GM19193 (cell line): ENCODE data around the gene TYRP1.

Experiments used
- POLR2A ChIP-seq: IDR thresholded peaks from 4 replicates; pipeline ENCODE4 v1.6.1; 2011; ENCODE audit not compliant: insufficient read depth, insufficient read length; ENCODE audit errors: extremely low read depth

Gene TYRP1

DNA sequence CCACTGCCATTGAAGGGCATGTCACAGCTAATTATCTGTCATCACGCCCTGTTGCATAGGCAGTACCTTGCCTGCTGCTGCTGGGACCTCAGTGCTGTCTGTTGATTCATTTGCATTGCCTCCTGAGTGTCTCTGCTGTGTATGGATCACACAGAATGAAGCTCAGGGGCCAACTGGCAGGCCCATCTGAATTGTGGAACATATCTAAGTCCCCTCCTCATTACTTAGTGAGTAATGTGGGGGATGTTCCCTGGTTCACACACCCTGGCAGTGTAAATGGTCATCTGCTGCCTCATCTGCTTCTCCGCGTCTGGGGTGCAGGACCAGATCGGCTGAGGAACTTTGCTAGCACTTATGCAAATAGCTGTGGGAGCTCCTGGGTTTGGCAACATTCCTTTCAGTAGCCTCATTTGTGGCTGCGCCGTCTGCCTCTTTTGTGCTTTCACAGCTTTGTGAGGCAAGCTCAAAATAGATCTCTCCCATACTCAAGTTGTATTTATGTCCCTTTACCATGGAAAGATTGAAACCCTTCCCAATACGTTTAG lies 25.4 kb downstream of the TYRP1 start:
- TF ChIP-seq POLR2A = no peak

DNA sequence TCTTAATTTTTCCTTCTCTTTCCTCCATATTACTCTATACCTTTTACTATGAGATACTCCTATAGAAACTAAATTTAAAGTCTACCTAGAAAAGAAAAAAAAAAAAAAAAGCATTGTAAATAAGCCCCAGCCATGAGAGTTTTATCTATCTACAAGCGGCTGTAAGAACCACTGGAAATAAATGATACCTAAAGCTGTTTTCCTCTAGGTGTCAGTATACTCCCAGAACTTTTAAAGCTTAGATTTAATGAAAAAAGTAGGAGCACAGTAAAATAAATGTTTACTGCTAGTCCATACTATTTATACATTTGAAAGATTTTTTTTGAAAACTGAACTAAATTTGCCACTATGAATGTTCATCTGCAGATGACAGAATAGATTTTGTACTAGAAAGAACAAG lies 26.2 kb downstream of the TYRP1 start:
- TF ChIP-seq POLR2A = no peak

DNA sequence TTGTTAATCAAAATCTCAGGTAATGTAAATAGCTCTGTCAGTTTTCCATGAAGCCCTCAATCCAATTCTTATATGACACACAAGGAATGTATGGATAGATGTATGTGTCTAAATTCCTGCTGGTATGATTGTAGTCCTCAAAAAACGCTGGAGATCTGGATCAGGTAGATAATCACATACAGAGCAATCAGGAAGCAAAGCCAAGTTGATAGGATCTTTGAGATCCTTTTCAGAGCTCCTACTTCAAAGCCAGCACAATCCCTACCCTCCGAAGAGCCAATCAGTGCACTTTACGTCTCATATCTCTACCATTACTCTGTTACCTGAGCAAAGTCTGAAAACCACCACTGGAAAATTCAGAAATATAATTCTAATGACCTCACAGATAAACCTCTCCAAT lies 27.4 kb downstream of the TYRP1 start:
- TF ChIP-seq POLR2A = no peak

DNA sequence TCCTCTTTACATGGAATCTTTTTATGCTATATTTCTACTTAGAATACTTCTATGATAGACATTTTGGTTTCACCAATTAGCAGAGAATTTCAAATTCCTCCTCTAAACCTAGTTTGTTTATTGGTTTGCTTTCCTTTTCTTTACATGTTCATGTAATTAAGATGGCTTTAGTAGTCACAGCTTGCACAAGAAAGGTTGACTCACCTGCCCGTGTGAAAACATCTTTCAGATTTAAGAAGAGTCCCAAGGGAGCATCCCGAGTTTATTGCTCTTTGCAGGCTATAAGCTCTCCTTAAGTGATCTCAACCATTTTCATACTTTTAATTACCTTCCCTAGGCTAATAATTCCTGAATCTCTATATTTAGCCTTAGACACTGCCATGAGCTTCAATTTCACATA lies 28.9 kb downstream of the TYRP1 start:
- no peak for TF ChIP-seq POLR2A

DNA sequence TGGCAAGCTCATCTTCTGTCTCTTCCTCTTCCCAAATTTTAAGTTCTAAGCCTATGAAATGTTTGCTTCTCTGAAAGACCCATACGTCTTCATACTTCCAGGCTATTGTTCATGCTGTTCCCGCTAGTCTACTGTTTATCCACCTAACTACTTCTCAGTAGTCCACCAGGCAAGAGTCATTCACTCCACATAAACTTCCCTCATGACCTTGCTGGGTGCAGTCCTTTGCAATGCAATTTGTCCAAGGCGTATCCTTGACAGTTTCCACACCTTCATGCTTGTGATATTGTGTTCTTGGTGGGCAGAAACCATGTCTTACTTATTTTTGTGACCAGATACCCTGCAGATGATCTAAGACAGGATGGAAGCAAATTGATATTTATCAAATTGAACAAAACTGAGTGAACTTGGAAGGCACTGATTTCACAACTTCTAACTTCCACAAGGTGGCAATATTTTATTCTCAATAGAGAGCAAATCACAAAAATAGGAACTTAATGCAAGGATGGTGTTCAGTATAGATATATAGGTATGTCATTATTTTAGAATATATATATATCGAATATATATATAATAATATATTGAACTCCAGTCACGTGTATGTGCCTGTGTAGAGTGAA lies 30.3 kb downstream of the TYRP1 start:
- TF ChIP-seq POLR2A = no peak

DNA sequence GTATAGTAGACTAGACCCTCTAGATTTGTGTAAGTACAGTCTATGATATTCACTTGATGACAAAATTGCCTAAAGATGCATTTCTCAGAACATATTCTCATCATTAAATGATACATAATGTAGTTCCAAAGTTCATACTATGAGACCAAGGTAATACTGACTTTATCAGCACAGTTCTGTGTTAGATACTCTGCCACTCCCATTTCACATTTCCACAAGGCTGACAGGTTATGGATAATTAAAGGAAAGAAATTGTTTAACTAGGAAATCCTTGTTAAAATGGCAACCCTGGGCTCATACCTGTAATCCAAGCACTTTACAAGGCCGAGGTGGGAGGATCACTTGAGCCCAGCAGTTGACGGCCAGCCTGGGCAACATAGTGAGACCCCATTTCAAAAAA lies 33.6 kb downstream of the TYRP1 start:
- TF ChIP-seq POLR2A = no peak

DNA sequence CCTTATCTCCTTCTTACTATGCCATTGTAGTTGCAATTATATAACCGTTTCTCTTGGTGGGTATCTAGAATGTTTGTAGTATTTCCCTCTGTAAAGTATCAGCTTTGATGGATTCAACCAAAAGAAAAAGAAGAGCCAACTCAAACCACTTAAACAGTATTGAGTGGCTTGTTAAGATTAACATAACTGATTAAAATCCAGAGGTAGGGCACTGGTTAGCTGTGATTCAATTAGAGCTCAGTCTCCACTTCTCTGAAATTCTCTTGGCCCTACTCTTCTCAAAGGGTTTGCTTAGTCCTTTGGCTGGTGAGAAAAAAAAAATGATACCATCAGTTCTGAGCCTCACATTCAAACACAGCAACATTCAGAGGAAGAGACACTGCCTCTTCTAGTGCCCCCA lies 37.0 kb downstream of the TYRP1 start:
- no peak for TF ChIP-seq POLR2A

DNA sequence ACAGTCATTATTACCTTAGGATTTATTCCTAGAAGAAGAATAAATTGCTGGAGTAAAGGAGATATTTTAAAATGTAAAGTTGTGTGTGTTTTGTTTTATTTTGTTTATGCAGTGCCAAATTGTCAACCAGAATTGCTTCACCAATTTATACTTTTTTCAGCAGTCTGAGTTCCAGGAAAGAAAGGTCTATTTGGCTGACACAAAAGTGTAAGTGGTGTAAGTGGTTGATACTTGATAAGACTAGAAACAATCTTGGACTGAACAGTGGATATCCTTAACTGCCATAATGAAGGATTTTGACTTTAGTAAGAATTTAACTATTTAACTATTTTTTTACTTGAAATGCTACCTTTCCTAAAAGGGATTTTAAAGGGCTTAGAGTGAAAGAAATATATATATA lies 37.7 kb downstream of the TYRP1 start:
- TF ChIP-seq POLR2A = no peak

DNA sequence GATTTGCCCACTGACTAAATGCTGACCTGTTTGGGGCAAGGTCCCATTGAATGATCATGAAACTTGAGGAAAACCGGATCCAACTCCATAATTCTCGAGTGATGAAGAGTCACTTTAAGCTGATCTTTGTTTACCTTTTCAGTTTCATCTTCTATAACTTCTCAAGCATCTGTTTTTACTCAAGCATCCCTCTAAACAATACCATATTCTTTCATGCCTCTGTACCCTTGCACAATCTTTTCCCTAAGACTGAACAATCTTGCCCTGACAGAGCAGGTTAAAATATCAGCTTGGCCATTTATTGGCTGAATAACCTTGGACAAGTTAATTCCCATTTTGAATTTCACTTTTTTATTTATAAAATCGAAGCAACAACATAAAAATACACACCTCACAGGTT lies 39.8 kb downstream of the TYRP1 start:
- no peak for TF ChIP-seq POLR2A

DNA sequence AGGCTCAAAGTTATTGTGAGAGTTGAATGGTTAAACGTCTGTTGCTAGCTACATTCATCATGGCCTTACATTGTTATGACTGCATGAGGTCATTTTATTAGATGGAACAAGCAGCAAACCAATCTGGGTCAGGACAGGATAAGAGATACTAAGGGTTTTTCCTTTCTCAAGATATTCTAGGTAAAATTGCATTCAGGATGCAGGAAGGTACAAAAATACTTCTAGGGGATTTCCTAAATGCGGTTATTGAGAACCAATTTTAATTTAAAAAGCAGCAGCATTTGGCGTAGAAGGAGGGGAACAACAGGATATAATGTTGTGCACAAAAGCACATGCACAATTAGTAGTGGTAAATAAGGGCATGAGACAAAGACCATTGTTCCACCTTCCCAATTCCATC lies 42.5 kb downstream of the TYRP1 start:
- no peak for TF ChIP-seq POLR2A

DNA sequence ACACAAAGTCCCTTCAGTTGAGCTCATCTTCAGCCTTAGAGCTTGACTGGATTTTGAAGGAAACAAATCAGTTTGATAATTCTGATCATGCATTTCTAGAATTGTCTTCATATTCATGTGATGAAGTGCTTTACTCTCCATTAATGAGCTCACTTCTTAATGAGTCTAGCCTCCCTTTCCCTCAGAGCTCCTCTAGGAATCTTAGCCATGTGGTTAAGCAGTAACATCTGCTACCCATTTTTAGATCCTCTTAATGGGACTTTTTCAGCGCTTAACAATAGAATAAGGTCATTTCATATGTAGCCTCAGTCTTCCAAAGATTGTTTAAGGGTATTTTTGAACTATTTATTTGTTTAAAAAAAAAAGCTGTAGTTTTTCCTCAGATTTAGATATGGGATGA lies 44.7 kb downstream of the TYRP1 start:
- TF ChIP-seq POLR2A = no peak

DNA sequence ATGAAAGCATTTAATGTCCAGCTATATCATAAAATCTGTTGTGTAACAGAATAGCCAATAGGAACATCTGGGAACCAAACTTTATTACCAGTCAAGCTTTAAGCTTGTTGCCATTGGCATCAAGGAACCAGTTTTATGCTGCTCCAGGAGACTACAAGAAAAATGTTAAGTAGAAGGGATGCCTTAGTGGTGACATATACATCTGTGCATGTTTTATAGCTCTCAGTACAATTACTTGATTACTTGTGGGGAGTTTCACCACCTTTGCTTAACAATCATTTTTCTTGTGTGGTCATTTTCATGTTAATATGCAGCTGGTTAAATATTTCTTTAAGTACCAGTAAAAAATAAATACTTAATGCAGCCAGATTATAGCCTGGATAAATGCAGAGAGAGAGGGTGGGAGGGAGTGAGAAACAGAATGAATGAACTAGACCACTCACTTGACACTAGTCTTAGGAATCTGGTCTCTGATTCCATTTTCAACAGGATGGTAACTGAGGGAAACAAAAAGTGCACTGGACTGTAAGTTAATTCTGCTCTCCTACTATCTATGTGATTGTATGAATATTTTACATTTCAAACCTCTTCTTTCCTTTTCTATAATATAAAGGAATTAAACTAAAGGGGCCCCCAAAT lies 45.9 kb downstream of the TYRP1 start:
- no peak for TF ChIP-seq POLR2A

DNA sequence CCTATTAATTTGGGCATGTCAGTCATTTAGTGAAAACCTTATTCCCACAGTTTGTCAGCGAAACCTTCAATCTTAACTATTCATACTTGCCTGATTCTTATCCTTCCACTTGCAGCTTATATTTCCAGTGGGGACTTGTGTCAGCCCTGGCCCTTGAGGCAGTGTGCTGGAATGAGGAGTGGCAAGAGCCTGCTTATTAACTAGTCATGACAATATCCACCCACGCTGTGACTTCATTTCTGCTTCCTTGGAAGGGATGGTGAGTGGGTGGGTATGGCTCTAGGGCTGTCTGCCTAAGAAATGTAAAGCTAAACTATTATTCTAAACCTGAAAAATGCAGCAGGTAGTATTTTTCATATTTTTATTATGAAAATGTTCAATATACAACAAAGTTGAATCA lies 47.7 kb downstream of the TYRP1 start:
- no peak for TF ChIP-seq POLR2A

DNA sequence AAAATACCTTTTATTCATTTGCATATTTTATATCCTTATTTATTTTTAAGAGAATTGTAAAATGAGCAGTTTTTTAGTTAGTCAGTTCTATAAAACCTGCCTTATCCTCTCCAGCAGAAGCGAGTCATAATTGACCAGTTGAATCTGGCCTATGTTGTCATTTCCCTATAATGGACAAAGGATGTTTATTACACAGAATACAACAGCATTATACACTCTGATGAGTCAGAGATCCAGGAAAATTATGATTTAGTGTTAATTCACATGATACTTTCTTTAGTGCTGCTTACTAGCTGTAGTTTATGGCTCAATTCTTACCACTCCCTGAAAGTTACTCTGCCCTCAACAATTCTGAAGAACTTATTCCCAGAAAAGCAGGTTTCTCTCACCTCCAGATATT lies 54.8 kb downstream of the TYRP1 start:
- no peak for TF ChIP-seq POLR2A

DNA sequence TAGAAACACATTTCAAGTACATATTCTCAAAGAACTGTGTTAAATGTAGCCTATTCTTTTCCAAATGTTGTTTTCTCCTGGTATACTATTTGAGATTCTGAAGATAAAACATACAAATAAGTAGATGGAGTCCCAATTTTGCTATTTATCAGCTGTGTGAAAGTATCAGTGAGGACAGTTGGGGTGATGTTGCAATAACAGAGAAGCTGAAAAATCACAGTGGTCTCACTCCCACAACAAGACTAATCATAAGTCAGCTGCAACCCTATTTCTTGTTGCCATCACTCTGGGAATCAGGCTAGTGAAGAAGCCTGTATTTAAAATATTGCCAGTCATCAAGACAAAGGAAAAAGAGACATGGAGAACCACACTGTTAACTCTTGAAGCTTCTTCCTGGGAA lies 55.8 kb downstream of the TYRP1 start:
- no peak for TF ChIP-seq POLR2A

DNA sequence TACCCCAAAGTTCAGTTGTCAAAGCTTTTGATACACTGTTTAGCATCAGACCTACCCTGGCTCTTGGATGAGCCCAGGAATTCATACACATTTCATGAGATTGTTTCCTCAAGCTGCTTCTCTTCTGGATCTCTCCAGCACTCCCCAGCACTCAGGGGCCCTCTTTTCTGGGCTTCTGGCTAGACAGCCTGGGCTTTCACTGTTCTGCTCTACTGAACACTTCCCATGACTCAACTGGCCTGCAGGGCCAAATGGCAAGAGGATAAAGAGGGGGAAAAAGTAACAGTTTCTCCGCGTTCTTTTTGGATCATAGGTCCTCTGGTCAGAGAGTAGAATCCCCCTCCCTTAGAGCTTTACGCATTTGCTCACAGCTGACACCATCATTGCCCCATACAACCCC lies 60.7 kb downstream of the TYRP1 start:
- TF ChIP-seq POLR2A = no peak
